ENCODE measurements around the gene MTURN.

The MTURN gene

GRCh38 chr7:30139836-30140384, 5.1 kb downstream of the MTURN start:
- no peak overlapping the region for H3K27ac ChIP-seq (ENCODE audit: low read depth, low read length, poor library complexity, severe bottlenecking)
- H4K20me1 ChIP-seq (ENCODE audit: insufficient read depth, low read length) = no peaks in the 10 kb centered on the region

GRCh38 chr7:30140456-30140855, 5.7 kb downstream of the MTURN start:
- Histone ChIP-seq H3F3A (ENCODE audit: insufficient read depth, low read length) (no peaks in the 10 kb centered on the region), H2AFZ (ENCODE audit: low read length) (no peak overlapping the region), H3K4me3 (ENCODE audit: low read depth, low read length, poor library complexity, severe bottlenecking) (no peak overlapping the region), H3K27me3 (ENCODE audit: insufficient read depth, low read length) (no peaks in the 10 kb centered on the region), H3K36me3 (ENCODE audit: insufficient read depth, low read length) (no peaks in the 10 kb centered on the region), H3K4me2 (ENCODE audit: low read length) (no peak overlapping the region), H3K9me2 (ENCODE audit: low read depth, low read length) (no peaks in the 10 kb centered on the region), H3K79me2 (ENCODE audit: insufficient read depth, low read length) (no peaks in the 10 kb centered on the region), H3K9me3 (ENCODE audit: low read length) (no peaks in the 10 kb centered on the region), H3K4me1 (ENCODE audit: insufficient read depth, low read length, severe bottlenecking) (peaks cover 16% of the 10 kb centered on the region), H3K27ac (ENCODE audit: low read depth, low read length, poor library complexity, severe bottlenecking) (no peak overlapping the region), H4K20me1 (ENCODE audit: insufficient read depth, low read length) (no peaks in the 10 kb centered on the region), H3K9ac (ENCODE audit: low read length) (no peak overlapping the region)
- no peak for TF ChIP-seq EZH2 (IDR thresholded peaks at IDR 0.05; ENCODE audit: borderline replicate concordance, low read length)
- TF ChIP-seq CTCF (IDR thresholded peaks at IDR 0.05; ENCODE audit: low read length) = no peak

More at GRCh38 chr7:30139836-30140384, 5.1 kb downstream of the MTURN start:
- H3F3A ChIP-seq (ENCODE audit: insufficient read depth, low read length) = no peaks in the 10 kb centered on the region
- no peaks in the 10 kb centered on the region for H3K79me2 ChIP-seq (ENCODE audit: insufficient read depth, low read length)
- no peak overlapping the region for H3K4me3 ChIP-seq (ENCODE audit: low read depth, low read length, poor library complexity, severe bottlenecking)
- TF ChIP-seq CTCF (IDR thresholded peaks at IDR 0.05; ENCODE audit: low read length) (no peak), EZH2 (IDR thresholded peaks at IDR 0.05; ENCODE audit: borderline replicate concordance, low read length) (no peak)
- no peak overlapping the region for H2AFZ ChIP-seq (ENCODE audit: low read length)
- no peak overlapping the region for H3K9ac ChIP-seq (ENCODE audit: low read length)
- peaks cover 16% of the 10 kb centered on the region for H3K4me1 ChIP-seq (ENCODE audit: insufficient read depth, low read length, severe bottlenecking)
- no peak overlapping the region for H3K4me2 ChIP-seq (ENCODE audit: low read length)
- H3K27me3 ChIP-seq (ENCODE audit: insufficient read depth, low read length) = no peaks in the 10 kb centered on the region
- H3K9me3 ChIP-seq (ENCODE audit: low read length) = no peaks in the 10 kb centered on the region
- H3K9me2 ChIP-seq (ENCODE audit: low read depth, low read length) = no peaks in the 10 kb centered on the region
- H3K36me3 ChIP-seq (ENCODE audit: insufficient read depth, low read length) = no peaks in the 10 kb centered on the region

GRCh38 chr7:30142710-30143109, 7.9 kb downstream of the MTURN start:
- H3K27me3 ChIP-seq (ENCODE audit: insufficient read depth, low read length) = no peaks in the 10 kb centered on the region
- H4K20me1 ChIP-seq (ENCODE audit: insufficient read depth, low read length) = no peaks in the 10 kb centered on the region
- H3K9me2 ChIP-seq (ENCODE audit: low read depth, low read length) = no peaks in the 10 kb centered on the region
- H3K79me2 ChIP-seq (ENCODE audit: insufficient read depth, low read length) = no peaks in the 10 kb centered on the region
- H3K9ac ChIP-seq (ENCODE audit: low read length) = no peak overlapping the region
- H3K27ac ChIP-seq (ENCODE audit: low read depth, low read length, poor library complexity, severe bottlenecking) = no peak overlapping the region
- H3K9me3 ChIP-seq (ENCODE audit: low read length) = no peaks in the 10 kb centered on the region
- no peaks in the 10 kb centered on the region for H3F3A ChIP-seq (ENCODE audit: insufficient read depth, low read length)
- H3K36me3 ChIP-seq (ENCODE audit: insufficient read depth, low read length) = no peaks in the 10 kb centered on the region
- H3K4me3 ChIP-seq (ENCODE audit: low read depth, low read length, poor library complexity, severe bottlenecking) = no peak overlapping the region
- TF ChIP-seq CTCF (IDR thresholded peaks at IDR 0.05; ENCODE audit: low read length) = no peak
- TF ChIP-seq EZH2 (IDR thresholded peaks at IDR 0.05; ENCODE audit: borderline replicate concordance, low read length) = no peak
- H2AFZ ChIP-seq (ENCODE audit: low read length) = no peak overlapping the region
- H3K4me1 ChIP-seq (ENCODE audit: insufficient read depth, low read length, severe bottlenecking) = peaks cover 6% of the 10 kb centered on the region
- H3K4me2 ChIP-seq (ENCODE audit: low read length) = no peak overlapping the region

Data from OCI-LY1 (cell line).